ENCODE results near the gene CH25H.
"Not testable (repeated sequence)": the region's sequence is repeated elsewhere in the genome, so short reads cannot be mapped to it uniquely, and the experiment has no call there.

Gene CH25H

DNA sequence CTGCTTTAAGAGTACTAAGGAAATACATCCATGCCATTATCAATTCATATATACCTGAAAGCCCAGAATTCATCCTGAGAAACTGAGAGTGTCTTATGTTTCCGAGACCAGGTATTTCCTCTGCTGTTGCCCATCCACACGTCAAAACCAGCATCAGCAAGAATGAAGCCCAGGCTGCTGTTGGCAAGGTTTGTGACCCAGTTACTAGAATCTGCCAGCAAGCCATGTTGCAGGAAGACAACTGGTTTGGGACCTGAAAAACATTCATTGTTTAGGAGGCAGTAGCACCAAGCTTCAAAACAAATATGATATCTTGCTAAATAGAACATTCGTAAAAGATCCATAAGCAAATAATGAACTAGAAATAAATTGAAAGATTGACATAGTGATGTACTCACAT is 21.0 kb upstream of the CH25H start:
- DNase-seq, result no peak

DNA sequence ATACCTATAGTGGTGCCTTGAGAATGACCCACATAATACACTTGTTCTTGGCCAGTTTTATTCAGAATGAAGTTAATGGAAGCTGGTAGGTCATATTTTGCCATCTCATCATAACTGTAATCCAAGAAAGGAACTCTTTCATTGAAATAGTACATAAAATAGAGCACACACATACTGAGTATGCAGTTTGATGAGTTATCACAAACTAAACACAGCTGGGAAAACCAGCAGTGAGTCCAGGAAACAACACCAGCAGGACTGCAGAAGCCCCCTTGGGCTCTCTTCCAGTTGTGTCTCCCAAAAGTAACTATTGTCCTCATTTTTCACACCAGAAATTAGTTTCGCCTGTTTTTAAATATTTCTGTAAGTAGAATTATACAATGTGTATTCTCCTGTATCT is 19.8 kb upstream of the CH25H start:
- no peak for DNase-seq

DNA sequence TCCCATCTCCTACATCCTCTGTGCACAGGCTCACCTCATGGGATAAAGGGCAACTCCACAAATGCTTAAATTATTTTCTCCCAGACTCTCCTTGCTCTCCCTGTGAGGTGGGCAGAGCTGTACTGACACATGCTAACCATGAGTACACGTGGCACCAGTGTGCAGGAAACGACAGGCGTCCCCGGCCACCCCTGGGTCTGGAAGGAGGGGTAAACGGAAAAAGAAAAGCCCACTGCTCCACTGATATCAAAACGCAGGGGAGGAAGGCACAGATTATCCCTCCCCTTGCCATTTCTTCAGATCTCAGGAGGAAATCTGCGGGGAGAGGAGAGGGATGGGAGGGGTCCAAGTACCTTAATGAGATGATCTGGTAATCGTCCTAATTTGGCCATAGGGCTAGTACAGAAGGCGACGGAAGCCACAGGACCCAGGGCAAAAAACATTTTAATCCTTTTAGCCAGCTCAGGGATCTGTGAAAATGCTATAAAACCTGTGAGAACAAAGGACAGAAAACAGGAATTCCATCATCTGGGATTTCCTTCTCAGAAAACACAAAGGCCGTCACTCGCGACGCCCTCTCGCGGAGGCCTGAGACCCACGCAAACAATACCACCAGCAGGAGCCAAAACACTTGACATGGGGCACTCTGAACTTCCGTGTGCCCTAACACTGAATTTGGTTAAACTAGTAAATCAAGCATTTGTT is 17.8 kb upstream of the CH25H start:
- no peak for DNase-seq

DNA sequence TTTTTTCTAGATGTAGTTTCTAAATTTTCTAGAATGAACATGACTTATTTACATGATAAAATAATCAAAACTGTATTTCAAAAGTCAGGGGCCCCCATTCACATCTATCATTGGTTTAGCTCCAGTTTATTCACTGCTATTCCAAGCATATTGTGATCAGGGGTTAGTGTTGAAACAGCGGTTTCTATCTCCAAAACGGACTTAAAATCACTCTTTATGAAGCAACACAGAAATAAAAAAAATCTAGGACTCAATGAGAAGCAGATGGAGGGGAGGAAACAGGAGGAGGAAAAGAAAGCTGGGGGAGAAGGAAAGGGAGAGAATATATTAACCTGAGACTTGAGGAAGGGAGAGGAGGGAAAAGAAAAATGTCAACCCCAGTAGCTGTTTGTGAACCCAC is 14.8 kb upstream of the CH25H start:
- no peak for DNase-seq

DNA sequence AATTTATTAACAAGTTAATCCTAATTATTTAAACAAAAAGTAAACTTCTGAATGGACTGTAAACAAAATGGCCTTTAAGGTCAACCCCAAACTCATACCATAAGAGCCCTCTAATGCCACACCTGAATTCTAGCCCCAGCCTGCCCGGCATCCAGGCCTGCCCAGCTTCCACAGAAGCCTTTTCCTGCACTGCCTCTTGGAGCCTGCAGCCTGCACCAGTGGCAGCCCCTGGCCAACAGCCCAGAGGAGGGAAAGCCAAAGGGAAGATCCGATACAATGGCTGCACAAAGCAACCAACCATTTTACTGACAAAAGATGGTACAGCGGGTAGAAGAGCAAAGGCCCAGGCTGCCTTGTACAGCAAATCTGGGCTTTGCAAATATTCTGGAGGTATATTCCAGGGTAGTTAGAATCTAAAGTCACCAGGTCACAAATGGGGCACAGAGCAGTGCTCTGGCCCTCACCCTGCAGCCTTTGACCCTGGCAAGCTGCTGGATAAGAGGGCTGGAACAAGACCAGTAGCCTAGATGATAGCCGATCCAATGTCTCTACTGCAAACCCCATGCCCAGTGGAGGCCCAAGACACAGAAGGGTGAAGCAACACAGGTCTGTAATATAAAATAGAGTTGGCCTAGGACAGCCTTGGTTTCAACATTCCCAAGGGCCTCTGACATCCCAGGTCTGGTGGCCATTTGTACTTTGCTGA is 12.5 kb upstream of the CH25H start:
- DNase-seq, result no peak

DNA sequence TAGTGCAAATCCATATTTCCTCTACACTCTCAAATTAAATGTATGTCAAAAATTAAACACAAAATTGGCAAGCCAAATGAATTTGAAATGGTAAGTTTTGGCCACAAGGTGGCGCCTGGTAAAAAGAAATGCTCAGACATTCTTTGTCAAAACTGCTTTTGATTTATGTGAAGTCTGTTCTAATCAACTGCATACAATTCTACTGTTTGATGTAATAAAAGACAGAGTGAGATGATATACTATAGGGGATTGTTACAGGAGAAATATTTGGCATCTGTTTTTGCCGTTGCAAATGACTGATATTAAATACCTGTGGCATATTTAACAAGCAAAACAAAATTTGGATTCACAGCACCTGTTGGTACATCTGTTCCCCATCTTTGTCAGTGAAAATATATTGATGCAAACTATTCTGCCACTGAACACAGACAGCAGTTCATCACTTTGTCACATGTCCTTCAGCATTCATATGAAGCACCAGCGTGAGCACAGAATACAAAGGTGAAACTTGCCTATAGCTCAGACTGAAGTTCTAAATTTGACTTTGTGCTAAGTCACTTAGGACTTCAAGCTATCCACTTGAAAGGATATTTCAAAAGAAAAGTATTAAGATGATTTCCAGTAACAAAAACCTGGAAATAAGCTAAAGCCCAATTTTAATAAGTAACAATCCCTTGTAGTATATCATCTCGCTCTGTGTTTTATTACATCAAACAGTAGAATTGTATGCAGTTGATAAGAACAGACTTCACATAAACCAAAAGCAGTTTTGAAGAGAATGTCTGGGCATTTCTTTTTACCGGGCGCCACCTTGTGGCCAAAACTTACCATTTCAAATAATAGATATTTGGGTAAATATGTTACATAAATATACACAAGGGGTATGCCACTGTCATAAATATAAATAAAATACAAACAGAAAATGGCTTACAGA is 10.2 kb upstream of the CH25H start:
- DNase-seq, result peak in 1 of 2 donors; percentile 94

DNA sequence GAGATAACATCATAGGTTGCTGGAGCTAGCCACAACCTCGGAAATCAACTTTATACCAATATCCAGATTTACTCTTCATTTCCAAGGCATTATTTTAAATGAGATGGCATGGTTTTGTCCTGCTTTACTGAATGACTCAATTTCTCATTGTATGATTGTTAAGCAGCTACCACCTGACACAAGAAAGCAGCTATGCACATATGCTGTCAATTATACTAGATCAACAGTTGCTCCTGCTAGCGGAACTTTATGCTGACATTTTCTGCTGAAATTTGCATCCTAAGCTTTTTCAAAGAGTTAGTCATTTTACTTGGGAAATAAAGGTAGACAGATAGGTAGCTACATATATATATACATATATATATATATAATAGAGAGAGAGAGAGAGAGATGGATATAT is 8.9 kb upstream of the CH25H start:
- DNase-seq, result no peak

DNA sequence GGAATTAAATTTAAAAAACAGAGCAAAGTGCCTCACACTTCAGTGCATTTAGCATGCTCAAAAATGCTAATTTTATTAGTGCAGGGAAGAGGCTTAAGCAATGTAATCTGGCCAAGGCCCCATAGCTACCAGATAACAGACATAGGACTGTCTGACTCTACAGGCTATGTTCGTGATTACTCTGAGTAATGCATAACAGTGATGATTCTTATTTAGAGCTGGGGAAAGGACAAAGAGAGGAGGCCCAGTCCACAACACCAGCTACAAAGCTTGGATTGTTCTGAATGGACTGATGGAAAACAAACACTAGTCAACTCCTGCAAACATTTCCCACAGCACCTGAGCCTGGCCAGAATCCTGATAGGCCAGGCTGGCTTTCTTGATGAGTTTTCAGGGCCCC is 8.4 kb upstream of the CH25H start:
- no peak for DNase-seq

DNA sequence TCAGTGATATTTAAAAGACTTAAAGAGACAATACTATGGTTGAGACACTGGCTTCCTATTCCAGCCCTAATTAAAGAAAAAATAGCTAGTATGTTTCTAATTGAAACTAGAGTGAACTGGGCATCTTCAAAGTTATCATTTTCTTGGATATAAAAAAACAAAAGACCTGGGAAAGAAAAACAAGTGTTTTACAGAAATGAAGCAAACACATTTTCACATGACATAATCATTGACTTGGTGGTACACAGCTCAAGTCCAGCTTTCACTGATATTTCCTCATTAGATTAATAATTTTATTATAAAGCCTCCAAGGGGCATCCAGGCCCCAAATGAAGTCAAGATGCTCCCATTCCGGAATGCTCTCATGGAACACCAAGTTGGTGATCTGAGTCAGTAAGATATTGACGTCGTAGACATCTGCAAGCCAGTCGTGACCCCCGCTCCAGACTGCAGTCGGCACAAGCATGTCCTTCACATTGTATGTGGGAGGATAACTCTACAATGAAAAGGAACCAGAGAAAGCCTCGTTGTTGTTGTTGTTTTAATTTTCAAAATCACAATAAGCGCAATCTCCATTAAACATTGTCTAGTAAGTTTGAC is 7.5 kb upstream of the CH25H start:
- no peak for DNase-seq

DNA sequence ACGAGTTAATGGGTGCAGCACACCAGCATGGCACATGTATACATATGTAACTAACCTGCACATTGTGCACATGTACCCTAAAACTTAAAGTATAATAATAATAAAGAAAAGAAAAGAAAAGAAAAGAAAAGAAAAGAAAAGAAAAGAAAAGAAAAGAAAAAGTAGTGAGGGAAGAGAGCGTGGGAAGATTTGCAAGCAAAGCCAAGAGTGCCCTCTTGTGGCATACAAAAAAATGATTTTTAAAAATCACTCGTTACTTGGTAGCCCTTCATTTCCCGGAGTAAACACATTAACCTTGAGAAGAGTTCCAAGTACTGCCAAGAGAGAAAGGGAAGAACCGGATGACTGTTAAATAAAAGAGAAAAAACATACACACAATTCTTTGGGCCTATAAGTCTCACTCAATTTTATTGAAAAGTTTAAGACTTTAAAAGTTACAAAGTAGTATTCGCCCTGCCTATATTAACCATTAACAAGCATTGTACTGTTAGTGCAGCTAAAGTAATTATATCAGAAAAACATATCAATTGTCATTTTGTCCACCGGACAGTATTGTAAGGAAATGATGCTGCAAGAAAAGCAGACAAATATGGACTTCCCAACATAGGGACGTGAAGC is 6.2 kb upstream of the CH25H start:
- DNase-seq, result peak; percentile 49 to 78

DNA sequence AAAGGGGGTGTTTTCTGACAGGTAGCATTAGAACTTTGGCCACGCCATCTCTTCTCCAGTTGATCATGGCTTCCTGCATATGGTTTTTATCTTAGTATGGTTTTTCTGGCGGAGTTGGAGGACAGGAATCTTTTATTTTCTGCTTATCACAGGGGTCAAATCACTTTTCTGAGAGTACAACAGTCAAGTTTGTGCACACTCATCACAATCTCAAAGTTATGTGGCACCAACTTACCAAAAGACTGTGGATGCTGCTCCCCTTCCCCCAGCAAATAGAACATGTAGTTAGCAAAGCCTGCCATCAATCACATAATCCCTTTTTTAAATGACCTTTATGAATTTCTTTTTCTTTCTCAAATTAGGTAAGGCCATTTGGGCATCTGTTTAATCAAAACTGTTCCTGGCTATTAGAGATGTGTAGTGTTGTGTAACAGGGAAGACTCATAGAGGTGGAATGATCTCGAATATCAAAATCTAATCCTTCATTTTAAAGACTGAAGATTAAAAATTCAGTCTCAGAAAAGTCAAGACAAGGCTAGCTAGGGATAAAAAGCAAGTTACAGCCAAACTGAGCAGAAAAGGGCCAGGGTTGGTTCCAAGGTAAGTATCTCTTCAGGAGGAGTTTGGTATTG is 3.8 kb upstream of the CH25H start:
- DNase-seq, result no peak

DNA sequence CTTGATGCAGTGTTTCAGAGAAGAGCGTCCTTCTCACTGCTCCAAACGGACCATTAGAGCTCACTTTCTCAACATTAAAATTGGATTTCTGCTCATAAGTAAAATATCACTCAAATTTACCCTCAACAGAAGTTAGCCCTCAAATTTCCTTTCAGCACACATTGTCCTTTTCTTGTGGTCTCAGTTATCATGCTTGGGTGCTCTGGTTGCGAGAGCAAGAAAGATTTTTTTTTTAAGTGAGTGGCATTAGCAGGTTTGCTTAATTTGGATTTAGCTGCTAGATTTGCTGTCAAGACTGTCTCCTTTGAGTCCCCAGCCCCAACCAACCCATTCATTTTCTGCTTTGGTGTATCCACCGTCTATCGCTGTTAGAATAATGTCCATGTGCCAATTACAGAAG is 2.6 kb upstream of the CH25H start:
- DNase-seq, result no peak

DNA sequence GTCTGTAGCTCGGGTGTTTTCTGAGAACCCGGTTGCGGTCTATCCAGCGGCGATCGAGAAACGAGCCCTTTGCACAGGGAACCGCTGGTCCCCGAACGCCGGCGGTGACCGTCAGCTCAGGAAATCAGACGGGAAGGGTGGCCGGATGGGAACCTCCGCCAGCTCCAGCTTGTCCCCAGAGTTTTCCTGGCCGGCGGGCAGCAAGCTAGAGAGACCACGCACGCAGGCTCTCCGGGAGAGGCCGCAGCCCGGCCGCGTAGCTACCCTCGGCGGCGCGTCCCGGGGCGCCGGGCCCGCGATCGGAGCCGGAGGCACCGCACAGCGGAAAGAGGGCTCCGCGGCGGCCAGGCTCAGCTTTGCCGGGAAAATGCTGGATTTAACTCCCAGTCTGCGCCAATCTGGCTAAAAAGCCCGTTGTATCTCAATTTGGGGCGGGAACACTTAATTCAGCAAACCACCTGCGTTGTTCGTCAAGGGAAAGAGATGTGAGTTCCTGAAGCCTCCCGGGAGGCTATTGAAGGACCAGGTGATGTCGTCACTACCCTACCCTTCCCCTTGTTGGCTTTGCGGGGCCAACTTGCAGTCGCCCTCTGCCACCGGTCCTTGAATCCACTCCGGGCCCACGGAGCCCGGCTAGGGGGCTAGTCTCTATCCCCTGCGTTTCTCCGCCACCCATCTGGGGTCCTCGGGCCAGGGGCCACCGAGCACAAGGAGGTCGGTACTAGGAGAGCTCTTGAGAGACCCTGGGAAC is 859 bp upstream of the CH25H start:
- peak in 1 of 2 donors; percentile 49 for DNase-seq

DNA sequence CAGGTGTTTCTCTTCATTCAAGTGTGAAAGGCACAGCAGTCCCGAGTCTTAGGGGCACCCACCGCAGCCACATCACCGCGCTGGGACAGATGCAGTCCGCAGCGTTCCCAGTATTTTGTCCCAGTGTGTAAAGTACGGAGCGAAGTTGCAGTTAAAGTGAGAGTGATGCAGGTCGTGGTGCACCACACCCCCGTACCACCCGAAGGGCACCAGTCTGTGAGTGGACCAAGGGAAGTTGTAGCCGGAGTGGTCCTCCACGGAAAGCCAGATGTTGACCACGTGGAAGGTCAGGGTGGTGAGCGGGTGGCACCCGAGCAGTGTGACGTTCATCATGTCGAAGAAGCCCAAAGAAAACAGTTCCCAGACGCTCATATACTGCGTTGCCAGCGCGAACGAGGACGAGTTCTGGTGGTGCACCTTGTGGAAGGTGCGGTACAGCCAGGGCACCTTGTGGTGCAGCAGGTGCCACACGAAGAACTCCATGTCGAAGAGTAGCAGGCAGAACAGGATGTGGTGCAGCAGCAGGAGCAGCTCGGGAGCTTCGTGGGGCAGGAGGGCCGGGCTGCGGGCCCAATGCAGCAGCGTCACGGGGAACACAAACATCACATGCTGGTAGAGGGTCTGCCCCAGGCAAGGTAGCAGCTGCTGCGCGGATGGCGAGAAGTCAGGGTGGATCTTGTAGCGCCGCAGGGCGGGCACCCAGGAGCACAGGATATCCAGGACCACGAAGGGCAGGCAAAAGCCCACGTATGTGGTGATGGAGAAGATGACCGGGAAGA is 526 bp downstream of the CH25H start:
- no peak for DNase-seq

DNA sequence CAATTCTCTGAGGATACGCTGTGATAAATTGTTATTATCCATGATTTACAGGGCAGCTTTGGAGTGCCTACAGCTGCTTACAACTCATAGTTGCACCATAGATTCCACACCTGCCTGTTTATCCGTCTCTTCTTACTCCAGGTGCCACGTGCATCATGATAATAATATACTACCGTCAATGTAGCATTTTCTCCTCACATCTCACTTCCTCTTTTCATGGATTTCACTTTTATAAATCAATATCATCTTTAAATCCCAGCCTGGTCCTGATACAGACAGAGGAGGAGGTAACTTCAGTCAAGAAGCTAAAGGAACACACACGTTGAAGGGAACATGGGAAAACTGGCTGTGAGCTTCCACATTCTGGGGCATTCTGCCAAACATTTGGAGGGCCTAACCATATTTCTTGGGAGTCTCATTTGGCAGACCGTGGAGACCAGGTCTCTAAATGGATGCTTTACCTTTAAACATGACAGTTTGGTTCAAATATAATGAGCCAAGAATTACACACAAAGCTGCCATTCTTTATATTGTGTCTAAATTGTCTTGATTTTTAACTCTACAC is 2.4 kb downstream of the CH25H start:
- no peak for DNase-seq

DNA sequence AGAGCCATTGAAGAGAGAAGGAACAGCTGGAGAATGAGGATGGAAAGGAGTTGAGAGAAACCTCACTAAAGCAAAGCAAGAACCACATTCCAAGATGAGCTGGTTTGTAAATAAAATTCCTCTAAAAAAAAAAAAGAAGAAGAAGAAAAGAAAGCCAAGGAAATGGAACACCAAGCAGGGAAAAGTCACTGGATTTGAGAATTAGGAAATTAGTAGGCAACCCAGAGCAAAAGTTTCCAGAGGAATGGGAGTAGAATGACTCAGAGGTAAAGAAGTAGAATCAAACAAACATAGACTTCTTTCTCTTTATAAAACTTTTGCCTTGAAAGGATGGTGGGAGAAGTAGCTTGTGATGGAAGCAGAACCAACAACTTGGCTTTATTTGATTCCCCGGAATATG is 3.9 kb downstream of the CH25H start:
- DNase-seq, result no peak

DNA sequence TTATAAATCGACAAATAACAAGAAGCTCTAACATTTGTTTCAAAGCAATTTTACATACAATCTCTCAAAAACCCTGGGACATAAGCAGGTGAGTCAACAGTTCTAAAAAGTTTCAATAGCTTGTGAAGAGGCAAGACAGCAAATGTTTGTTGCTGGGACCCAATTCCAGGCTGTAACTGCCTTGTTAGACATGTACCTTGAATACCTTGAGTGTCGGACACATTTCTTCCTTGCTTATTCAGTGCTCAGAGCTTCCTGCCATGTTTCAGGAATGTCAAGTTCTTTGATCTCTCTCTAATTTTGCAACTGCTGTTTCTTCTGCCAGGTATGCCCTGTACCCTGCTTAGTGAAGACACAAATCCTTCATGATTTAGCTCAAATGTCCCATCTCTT is 5.1 kb downstream of the CH25H start:
- DNase-seq, result no peak

DNA sequence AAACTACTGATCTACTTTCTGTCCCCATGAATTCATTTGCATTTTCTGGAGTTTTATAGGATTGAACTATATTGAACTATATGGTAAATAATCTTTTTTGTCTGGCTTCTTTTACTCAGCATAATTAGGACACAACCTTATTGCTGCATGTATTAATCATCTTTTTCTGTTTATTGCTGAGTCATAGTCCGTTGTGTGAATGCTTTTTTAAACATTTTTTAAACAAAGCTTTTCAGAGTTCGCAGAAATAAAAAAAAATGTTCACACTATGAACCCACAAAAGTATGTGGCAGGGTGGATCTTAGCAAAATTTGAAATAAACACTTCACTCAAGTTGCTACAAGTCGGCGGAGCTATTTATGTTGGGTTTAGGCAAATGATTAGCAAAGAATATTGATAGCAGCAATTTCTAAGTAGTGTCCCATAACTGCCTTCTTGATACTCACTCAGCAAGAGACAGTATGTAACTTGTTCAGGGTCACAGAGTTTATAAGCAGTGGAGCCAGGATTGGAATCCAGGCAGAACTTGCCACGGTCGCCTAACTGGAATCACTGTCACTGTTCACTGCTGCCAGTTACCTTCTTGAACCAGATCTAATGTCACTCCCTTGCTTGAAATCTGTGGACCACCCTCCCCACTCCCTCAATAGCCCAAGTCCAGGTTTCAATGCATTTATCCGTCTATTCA is 5.6 kb downstream of the CH25H start:
- no peak for DNase-seq

DNA sequence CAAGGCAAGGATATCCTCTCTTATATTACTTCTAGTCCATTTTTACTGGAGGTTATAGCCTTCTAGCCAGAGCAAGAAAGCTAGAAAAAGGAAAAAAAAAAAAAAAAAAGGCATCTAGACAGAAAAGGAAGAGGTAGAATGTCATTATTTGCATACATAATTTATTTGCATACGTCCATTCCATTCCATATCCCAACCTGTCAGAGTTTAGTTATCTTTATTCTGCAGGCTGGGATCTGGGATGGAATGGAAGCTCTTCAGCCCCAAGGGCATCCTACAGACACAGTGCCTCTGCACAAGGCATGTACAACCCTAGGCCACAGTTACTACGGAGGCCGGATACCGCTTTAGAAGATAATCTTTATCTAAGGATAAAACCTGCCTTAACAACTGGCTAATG is 9.6 kb downstream of the CH25H start:
- DNase-seq, result no peak

DNA sequence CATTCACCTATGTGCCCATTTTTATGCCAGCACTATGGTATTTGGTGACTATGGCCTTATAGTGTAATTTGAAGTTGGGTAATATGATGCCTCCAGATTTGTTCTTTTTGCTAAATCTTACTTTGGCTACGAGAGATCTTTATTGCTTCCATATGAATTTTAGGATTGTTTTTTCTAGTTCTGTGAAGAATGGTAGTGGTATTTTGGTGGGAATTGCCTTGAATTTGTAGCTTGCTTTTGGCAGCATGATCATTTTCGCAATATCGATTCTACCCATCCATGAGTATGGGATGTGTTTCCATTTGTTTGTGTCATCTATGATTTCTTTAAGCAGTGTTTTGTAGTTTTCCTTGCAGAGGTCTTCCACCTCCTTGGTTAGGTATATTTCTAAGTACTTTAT is 15.8 kb downstream of the CH25H start:
- not testable (repeated sequence) for DNase-seq
